ENCODE data around the gene ZFPM1.

DNA sequence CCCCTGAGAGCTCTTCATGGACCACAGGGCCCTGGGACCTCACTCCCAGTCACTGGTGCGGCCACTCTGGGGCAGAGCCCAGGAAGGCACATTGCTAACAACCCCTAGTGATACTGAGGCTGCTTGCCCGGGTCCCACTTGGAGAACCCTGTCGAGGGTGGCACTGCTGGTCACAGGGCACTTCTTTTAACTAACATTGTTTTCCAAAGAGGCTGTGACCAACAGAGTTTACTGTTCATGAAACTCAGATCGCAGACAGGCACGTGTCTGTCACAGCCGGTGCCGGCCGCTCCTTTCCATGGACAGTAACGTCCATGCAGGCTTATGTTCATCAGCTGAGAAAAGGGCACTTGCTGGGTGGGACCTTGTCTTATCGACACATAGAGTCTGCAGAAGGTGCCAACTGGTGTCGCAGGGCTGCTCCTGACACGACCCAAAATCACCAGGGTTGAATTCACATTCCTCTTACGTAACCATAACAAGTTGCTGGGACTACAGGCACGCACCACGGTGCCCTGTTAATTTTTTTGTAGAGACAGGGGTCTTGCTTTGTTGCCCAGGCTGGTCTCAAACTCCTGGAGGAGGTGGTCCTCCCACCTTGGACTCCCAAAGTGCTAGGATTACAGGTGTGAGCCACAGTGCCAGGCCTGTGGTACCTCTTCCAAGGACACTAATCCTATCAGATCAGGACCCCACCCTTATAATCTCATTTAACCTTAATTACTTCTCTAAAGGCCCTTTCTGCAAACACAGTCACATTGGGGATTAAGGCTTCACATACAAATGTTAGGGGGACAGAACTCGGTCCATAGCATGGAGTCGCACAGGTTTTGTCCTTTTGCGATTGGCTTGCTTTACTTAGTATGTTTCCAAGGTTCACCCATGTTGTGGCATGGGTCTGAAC, 115.9 kb downstream of the ZFPM1 start:
- TF ChIP-seq, protein P1, sequence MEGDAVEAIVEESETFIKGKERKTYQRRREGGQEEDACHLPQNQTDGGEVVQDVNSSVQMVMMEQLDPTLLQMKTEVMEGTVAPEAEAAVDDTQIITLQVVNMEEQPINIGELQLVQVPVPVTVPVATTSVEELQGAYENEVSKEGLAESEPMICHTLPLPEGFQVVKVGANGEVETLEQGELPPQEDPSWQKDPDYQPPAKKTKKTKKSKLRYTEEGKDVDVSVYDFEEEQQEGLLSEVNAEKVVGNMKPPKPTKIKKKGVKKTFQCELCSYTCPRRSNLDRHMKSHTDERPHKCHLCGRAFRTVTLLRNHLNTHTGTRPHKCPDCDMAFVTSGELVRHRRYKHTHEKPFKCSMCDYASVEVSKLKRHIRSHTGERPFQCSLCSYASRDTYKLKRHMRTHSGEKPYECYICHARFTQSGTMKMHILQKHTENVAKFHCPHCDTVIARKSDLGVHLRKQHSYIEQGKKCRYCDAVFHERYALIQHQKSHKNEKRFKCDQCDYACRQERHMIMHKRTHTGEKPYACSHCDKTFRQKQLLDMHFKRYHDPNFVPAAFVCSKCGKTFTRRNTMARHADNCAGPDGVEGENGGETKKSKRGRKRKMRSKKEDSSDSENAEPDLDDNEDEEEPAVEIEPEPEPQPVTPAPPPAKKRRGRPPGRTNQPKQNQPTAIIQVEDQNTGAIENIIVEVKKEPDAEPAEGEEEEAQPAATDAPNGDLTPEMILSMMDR (IDR thresholded peaks at IDR 0.05 in 4 of 5, conservative IDR thresholded peaks at IDR 0.05 in 1 of 5) = no peak
- TF ChIP-seq POLR2A (IDR thresholded peaks at IDR 0.05) = no peak
